Duodenal mucosa (tissue), 2 donors: ENCODE measurements around the gene DEFB128.
A peak's percentile ranks its signal among the peaks of the same experiment; 100 is the strongest.
"Not testable (repeated sequence)": the region's sequence is repeated elsewhere in the genome, so short reads cannot be mapped to it uniquely, and the experiment has no call there.

Experiments
- H3K27ac ChIP-seq: one replicate; pipeline ENCODE4 v1.7.0; 2013; ENCODE audit warnings: low read depth, low read length
- H3K27me3 ChIP-seq, 2 donors: one replicate each; pipeline ENCODE4 v1.7.0; 2013; ENCODE audit warnings: low read length in 2 of 2, control low read depth in 1 of 2; ENCODE audit not compliant: insufficient read depth in 2 of 2, control insufficient read depth in 1 of 2
- H3K36me3 ChIP-seq, 2 donors: one replicate each; pipeline ENCODE4 v1.7.0; 2013; ENCODE audit warnings: low read length in 2 of 2, control low read depth in 1 of 2; ENCODE audit not compliant: insufficient read depth in 2 of 2, control insufficient read depth in 1 of 2
- H3K4me1 ChIP-seq, 2 donors: one replicate each; pipeline ENCODE4 v1.7.0; 2013; ENCODE audit warnings: low read length in 2 of 2, control low read depth in 1 of 2; ENCODE audit not compliant: insufficient read depth in 2 of 2, control insufficient read depth in 1 of 2
- H3K4me3 ChIP-seq, 2 donors: one replicate each; pipeline ENCODE4 v1.7.0; 2013; ENCODE audit warnings: low read length in 2 of 2, low read depth in 1 of 2
- H3K9ac ChIP-seq, 2 donors: one replicate each; pipeline ENCODE4 v1.7.0; 2013; ENCODE audit warnings: low read length in 2 of 2, low read depth in 1 of 2
- H3K9me3 ChIP-seq, 2 donors: one replicate each; pipeline ENCODE4 v1.7.0; 2013; ENCODE audit warnings: low read length in 2 of 2, control low read depth in 1 of 2; ENCODE audit not compliant: control insufficient read depth in 1 of 2

DEFB128 gene

DNA sequence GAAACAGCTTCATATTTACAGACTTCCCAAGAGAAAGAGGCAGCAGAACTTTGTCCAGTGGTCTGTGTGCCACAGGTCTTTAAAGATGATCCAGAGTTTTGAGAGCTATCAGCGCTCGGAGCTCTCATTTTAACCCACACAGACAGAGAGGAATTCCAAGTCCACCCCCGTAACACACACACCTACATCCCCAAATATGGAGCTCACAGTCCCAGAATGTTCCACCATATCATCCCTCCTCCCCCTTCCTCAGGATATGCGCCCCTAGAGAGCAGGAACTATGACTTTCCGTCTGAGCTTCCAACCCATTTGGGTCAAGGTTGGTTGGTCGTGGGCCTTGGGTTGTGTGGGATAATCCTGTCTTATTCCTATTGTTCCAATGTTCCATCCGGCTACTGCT is at the start of gene DEFB128:
TSS of gene DEFB128 (minus strand) at position 101 of the 400 bp plus-strand sequence. CDS start at position 13, 88 bp downstream.
- Histone ChIP-seq H3K4me3 (no peak within 1 kb of the TSS), H3K27ac (no peak within 1 kb of the TSS), H3K9me3 (no peaks in the 10 kb centered on the region), H3K9ac (no peak within 1 kb of the TSS), H3K36me3 (no peaks in the 10 kb centered on the region), H3K27me3 (no peaks in the 10 kb centered on the region), H3K4me1 (no peaks in the 10 kb centered on the region)

DNA sequence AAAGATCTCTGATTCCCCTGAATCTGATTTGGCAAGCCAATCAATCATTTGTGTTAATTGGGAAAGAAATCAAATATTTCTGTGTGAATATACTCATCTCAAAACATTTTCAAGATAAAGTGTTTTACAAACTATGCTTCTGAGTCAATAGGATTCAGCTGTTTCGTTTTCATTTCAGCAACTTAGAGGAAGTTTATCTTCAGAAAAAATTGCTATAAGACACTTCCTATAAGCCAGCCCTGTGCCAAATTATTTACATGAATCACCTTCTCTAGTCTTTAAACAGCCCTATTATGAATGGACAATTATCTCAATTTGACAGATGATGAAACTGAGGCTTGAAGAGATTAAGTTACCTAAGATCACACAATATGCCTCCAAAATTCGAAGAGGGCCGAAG is 48.4 kb upstream of the DEFB128 start:
- Histone ChIP-seq H3K27ac (no peak overlapping the region), H3K4me3 (peak overlapping the region in 1 of 2 donors; percentile 17), H3K27me3 (no peaks in the 10 kb centered on the region), H3K9me3 (no peaks in the 10 kb centered on the region), H3K4me1 (peaks cover 0 to 5% of the 10 kb centered on the region in 2 donors), H3K9ac (no peak overlapping the region), H3K36me3 (no peaks in the 10 kb centered on the region)

DNA sequence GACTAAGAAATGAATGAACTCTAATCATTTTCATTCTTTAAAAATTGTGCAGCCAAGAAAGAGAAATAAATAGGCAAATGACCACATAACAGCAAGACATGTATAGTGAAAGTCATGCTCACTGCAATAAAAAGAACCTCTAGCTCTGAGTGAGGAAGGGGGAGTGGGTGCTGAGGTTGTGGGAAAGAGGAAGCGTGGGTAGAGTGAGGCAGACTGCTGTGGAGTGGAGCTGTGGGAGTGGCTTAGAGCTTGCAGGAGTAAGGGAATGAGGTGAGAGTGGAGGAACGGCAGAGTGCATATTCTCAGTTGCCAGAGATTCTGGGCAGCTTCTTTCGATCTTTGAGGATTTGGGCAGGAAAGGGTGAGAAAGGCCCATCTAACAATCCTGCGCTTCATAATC is 48.0 kb upstream of the DEFB128 start:
- H3K4me3 ChIP-seq: peak overlapping the region in 1 of 2 donors; percentile 17
- H3K27me3 ChIP-seq: no peaks in the 10 kb centered on the region
- no peak overlapping the region for H3K9ac ChIP-seq
- no peak overlapping the region for H3K27ac ChIP-seq
- no peaks in the 10 kb centered on the region for H3K36me3 ChIP-seq
- H3K4me1 ChIP-seq: peaks cover 0 to 5% of the 10 kb centered on the region in 2 donors
- no peaks in the 10 kb centered on the region for H3K9me3 ChIP-seq

DNA sequence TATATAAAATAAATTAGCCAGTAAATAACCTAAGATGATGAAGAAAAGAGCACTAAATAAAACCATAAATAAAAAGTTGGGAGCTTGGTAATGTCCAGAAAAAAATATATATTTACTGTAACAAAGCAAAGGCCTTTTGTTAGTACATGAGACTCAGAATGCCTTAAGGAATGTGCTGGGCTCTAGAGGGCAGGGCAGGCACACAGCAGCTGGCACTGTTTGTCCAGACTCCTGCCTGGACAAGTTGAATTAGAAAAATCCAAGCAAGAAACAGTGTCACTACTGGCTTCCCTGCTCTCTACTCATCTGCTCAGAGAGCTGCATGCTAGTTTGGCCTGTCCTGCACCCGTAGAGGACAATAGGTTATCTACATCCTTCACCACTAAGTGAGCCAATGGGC is 46.4 kb upstream of the DEFB128 start:
- no peak overlapping the region for H3K27ac ChIP-seq
- H3K4me3 ChIP-seq: no peak overlapping the region
- H3K36me3 ChIP-seq: no peaks in the 10 kb centered on the region
- peaks cover 0 to 5% of the 10 kb centered on the region in 2 donors for H3K4me1 ChIP-seq
- no peaks in the 10 kb centered on the region for H3K27me3 ChIP-seq
- no peak overlapping the region for H3K9ac ChIP-seq
- H3K9me3 ChIP-seq: no peaks in the 10 kb centered on the region

DNA sequence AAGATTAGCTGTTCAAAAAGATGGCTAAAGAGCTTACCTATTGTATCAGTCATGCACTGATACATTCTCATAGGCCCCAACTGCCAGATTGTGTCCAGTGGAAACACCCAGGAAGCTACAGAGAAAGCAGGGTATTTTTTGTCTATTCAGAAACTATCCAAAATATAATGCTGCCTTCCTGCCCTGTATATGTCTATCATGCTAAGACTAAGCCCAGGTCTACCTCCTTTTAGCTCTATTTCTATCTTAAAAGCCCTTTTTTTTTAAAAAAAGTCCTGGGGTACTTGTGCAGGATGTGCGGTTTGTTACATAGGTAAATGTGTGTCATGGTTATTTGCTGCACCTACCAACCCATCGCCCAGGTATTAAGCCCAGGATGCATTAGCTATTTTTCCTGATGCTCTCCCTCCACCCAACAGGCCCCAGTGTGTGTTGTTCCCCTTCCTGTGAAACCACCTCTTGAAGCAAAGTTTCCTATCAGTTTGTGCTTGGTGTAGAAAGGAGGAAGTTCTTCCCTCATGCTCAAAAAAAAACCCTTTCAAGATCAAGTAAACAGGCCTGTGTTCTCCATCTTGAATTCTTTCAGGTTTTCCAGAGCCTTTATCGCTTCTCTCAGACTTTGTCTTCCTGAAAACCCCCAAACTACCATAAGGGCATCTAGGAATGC is 38.1 kb upstream of the DEFB128 start:
- Histone ChIP-seq H3K9me3 (no peaks in the 10 kb centered on the region), H3K36me3 (no peaks in the 10 kb centered on the region), H3K27ac (no peak overlapping the region), H3K9ac (no peak overlapping the region), H3K4me3 (no peak overlapping the region), H3K4me1 (no peaks in the 10 kb centered on the region), H3K27me3 (peaks cover 0 to 3% of the 10 kb centered on the region in 2 donors)

DNA sequence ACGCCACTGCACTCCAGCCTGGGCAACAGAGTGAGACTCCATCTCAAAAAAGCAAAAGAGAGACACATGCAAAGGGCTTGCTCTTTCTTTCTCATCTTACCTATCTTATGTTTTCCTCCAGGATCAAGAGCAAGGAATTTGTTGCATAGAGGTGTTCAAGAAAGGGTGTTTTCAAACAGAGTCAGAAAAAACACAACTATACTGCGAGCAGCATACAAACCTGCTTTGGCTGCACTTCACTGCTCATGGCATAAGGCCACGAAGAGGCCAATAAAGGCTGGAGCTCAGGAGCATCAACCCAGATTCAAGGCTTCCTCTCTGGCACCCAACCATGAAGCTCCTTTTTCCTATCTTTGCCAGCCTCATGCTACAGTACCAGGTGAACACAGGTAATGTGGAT is 37.4 kb upstream of the DEFB128 start, which contains the start of gene DEFB129:
TSS of gene DEFB129 (plus strand) at position 301 of the 400 bp plus-strand sequence. CDS start at position 332, 31 bp downstream.
- Histone ChIP-seq H3K36me3 (no peaks in the 10 kb centered on the region), H3K4me3 (no peak within 1 kb of the TSS), H3K9ac (no peak within 1 kb of the TSS), H3K27ac (no peak within 1 kb of the TSS), H3K9me3 (no peaks in the 10 kb centered on the region), H3K4me1 (no peaks in the 10 kb centered on the region), H3K27me3 (peaks cover 0 to 3% of the 10 kb centered on the region in 2 donors)

DNA sequence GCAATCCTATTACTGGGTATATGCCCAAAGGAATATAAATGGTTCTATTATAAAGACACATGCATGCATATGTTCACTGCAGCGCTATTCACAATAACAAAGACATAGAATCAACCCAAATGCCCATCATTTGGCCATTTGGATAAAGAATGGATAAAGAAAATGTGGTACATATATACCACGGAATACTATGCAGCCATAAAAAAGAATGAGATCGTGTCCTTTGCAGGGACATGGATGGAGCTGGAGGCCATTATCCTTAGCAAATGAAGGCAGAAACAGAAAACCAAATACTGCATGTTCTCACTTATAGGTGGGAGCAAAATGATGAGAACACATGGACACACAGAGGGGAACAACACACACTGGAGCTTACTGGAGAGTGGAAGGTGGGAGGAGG is 36.4 kb upstream of the DEFB128 start:
- not testable (repeated sequence) for H3K27me3 ChIP-seq, H3K27ac ChIP-seq, H3K4me3 ChIP-seq, H3K9me3 ChIP-seq, H3K4me1 ChIP-seq, H3K36me3 ChIP-seq, H3K9ac ChIP-seq

DNA sequence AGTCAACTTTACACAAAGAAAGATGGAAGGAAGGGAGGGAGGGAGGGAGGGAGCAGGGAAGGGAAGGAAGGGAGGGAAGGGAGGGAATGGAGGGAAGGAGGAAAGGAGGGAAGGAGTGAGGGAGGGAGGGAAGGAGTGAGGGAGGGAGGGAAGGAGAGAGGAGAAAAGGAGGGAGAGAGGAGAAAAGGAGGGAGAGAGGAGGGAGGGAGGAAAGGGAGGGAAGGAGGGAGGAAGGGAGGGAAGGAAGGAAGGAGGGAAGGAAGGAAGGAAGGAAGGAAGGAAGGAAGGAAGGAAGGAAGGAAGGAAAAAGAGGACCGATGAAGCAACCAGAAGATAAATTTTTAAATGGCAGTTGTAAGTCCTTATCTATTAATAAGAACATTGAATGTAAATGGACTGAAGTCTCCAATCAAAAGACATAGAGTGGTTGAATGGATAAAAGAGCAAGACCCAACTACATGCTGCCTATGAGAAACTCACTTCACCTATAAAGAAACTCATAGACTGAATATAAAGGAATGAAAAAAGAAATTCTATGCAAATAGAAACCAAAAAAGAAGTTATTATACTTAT is 31.8 kb upstream of the DEFB128 start:
- Histone ChIP-seq H3K9me3 (no peaks in the 10 kb centered on the region), H3K36me3 (no peaks in the 10 kb centered on the region), H3K9ac (no peak overlapping the region), H3K27me3 (peaks cover 3 to 5% of the 10 kb centered on the region in 2 donors), H3K27ac (no peak overlapping the region), H3K4me1 (no peaks in the 10 kb centered on the region), H3K4me3 (no peak overlapping the region)

DNA sequence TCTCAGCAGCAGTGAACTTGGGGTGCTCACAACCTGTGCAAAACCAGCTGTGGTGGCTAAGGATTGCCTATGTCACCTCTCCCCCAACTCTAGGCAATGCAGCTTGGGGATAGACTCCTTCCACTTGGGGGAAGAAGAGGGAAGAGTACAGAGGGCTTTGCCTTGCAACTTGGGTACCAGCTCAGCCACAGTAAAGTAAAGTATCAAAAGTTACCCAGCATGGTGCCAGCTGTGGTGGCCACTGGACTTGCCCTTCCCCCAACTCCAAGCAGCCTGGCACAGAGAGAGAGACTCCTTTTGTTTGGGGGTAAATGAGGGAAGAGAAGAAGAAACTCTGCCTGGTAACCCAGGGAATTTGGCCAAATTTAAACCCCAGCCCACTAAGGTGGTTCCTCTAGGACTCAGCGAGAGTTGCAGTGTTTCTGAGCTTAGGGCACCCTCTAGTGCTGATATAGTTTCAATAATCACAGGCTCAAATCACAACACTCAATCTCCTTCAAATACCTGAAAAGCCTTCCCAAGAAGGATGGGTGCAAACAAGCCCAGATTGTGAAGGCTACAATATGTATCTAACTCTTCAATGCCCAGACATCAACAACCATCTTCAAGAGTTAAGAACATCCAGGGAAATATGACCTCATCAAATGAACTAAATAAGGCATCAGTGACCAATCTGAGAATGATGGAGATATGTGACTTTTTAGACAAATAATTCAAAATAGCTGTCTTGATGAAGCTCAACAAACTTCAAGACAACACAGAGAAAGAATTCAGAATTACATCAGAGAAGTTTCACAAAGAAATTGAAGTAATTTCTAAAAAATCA is 30.0 kb upstream of the DEFB128 start:
- Histone ChIP-seq H3K9ac (no peak overlapping the region), H3K27me3 (peaks cover 3 to 5% of the 10 kb centered on the region in 2 donors), H3K36me3 (no peaks in the 10 kb centered on the region), H3K27ac (no peak overlapping the region), H3K4me3 (no peak overlapping the region), H3K9me3 (no peaks in the 10 kb centered on the region), H3K4me1 (no peaks in the 10 kb centered on the region)

DNA sequence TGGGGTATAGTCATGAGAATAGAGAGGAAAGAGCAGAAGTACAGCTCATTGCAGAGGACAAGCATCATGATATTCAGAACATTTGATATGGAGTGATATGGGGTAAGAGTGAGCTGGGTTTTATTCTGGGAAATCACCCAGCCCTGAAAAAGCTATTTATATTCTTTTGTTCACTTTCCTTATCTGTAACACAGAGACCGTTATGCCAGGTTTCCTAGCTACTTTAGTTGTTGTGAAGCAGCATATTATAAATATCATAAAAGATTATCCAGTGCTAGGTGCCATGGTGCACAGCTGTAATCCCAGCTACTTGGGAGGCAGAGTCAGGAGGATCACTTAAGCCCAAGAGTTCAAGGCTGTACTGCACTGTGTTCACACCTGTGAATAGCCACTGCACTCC is 27.8 kb upstream of the DEFB128 start:
- H3K9me3 ChIP-seq: no peaks in the 10 kb centered on the region
- H3K4me3 ChIP-seq: no peak overlapping the region
- no peaks in the 10 kb centered on the region for H3K4me1 ChIP-seq
- no peak overlapping the region for H3K9ac ChIP-seq
- H3K36me3 ChIP-seq: no peaks in the 10 kb centered on the region
- H3K27me3 ChIP-seq: peaks cover 3 to 5% of the 10 kb centered on the region in 2 donors
- no peak overlapping the region for H3K27ac ChIP-seq
